Measurements from ENCODE around the gene CFAP126. TPM values are rescaled to one million over a fixed set of nuclear protein-coding genes. Genes with fewer than 3 reads are reported as not detected.
A peak's percentile ranks its signal among the peaks of the same experiment; 100 is the strongest.
"Not testable (repeated sequence)": the region's sequence is repeated elsewhere in the genome, so short reads cannot be mapped to it uniquely, and the experiment has no call there.

The CFAP126 gene
- polyA plus RNA-seq, 10 donors = 0.31 to 2.0 (median 0.50) TPM; not detected in 1

GRCh38 chr1:161382214-161383019 is 14.7 kb upstream of the CFAP126 start:
- DNase-seq = peak; percentile 48 to 66 (median 57)

DNA sequence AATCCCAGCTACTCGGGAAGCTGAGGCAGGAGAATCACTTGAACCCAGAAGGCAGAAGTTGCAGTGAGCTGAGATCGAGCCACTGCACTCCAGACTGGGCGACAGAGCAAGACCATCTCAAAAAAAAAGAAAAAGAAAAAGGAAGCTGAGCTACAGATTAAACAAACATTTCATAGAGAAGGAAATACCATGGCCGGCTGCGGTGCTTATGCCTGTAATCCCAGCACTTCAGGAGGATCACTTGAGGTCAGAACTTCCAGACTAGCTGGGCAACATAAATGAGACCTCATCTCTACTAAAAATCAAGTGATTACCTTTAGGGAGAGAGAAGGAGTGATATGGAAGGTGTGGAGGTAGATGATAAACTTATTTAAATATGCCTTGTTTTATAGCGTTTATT is 14.0 kb upstream of the CFAP126 start:
- no peak for DNase-seq

DNA sequence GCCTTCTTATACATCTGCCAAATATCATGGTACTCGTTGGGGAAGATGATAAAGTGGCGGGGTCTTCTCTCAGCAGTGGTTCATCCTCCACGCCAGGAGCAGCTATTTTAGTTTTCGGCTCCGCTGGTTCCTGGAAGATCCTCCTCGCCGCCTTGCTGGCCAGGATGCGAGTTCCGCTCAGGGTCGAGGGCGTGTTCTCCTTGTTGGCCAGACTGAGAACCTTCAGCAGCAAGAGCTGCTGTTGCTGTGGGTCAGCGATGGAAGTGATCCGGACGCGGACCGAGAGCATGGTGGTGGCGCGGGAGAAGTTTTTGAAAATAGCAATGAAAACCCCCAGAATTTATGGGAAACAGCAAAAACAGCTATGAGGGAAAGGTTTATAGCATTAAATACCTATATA is 11.4 kb upstream of the CFAP126 start:
- DNase-seq = no peak

DNA sequence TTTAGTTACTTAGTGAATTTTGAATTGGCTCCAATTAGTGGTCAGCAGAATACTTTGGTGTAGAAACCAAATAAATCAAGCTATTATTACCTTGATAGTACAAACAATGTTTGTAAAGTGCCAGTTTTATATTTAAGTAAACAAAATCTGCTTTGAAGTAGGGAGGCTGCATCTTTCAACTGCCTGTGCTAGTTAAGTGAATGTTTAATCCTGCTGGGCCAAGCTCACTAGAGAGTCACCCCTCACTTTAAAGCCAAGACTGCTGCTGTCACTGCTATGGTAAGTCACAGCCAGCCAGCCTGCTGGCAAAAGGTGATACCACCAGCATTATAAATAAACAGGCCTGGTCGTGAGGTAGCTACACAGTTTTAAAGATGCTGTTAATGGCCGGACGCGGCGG is 10.3 kb upstream of the CFAP126 start:
- DNase-seq = no peak

- DNase-seq = no peak
Measured at GRCh38 chr1:161374373-161374772, 6.7 kb upstream of the CFAP126 start.

DNA sequence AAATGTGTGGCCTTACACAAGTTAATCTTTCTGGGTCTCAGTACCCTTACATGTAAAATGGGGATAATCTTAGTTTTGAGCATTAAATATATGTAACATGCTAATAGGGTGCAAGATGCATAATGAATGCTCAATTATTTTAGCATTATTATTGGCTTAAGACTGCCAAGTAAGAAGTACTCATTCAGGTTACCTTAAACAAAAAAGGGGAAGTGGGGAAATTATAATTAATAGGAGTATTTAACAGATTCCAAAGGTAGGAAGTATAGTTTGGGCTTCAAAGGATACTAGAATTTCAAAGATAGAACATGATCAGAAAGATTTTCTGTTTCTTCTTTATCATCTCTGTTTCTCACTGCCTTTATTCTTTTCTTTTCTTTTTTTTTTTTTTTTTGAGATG is 5.8 kb upstream of the CFAP126 start:
- no peak for DNase-seq

GRCh38 chr1:161365207-161365606 is 2.5 kb downstream of the CFAP126 start:
- no peak for DNase-seq

- DNase-seq = no peak
Measured at GRCh38 chr1:161364332-161364731, 3.3 kb downstream of the CFAP126 start.

- DNase-seq = peak in 1 of 3 donors; percentile 22
Measured at GRCh38 chr1:161359291-161359690, 8.4 kb downstream of the CFAP126 start.

DNA sequence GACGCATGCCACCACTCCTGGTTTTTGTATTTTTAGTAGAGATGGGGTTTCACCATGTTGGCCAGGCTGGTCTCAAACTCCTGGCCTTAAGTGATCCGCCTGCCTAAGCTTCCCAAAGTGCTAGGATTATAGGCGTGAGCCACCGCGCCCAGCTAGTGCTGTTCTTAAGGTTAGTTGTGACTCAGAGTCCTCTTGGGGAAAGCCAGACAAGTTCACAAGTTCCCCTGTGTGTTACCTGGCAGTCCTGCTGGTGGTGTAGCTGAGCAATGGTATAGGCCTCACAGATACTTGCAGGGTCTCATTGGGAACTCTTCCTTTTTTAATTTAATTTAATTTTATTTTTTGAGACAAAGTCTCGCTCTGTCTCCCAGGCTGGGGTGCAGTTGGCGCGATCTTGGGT is 10.6 kb downstream of the CFAP126 start:
- no peak for DNase-seq

GRCh38 chr1:161351482-161351881 is 16.2 kb downstream of the CFAP126 start:
- no peak for DNase-seq

DNA sequence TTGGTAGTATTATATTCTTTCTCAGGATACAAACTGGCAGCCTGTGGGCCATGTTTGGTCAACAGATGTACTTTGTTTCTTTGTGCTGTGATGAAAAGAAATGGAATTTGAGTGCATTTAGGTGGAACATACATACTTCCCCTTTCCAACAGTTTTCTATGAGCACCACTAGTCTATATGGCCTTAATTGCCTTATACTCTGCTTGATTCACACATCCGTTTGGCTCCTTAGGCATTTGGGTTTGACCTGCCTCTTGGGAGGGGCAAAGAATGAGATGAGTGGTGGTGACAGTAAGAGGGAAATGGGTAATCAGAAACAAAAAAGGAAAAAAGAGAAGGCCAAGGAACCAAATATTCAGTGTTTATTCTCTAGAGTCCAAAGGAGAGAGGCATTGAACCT is 17.0 kb downstream of the CFAP126 start:
- no peak for DNase-seq

DNA sequence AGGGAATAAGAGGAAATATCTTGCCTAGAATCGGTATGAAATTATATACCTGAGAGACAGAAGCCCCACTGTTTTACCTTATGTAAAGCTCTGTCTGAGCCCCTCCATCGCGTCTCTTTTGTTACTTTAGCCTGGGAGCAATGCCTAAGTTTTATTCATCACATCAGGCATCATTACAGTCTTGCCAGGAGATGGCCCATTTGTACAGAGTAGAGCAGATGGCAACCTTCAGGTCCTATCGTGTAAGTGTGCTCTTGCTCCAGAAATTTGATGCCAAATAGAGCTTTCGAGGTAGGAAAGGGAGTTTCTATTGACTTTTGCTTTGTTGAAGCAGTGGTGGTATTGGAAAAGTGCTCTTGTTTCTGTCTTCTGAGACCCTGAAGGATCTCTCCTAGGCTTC is 24.9 kb downstream of the CFAP126 start:
- DNase-seq = no peak

DNA sequence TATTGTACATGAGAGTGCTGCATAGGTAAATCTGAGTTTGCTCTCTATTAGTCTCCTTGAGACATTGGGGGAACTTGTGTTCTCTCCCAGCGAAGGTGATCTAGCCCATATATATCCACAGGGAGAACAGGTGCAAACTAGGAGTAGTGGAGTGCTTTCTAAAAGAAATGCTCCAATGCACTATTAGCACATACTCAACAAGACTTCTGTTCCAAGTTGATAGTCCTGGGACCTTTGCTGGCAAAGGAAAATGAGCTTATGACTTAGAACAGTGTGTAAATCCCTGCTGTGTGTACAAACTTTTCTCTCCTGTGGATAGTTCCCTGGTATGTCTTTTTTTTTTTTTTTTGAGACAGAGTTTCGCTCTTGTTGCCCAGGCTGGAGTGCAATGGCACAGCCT is 25.5 kb downstream of the CFAP126 start:
- no peak for DNase-seq

GRCh38 chr1:161335796-161336195 is 31.9 kb downstream of the CFAP126 start:
- DNase-seq = no peak

- no peak for DNase-seq
Measured at GRCh38 chr1:161333166-161333565, 34.5 kb downstream of the CFAP126 start.

DNA sequence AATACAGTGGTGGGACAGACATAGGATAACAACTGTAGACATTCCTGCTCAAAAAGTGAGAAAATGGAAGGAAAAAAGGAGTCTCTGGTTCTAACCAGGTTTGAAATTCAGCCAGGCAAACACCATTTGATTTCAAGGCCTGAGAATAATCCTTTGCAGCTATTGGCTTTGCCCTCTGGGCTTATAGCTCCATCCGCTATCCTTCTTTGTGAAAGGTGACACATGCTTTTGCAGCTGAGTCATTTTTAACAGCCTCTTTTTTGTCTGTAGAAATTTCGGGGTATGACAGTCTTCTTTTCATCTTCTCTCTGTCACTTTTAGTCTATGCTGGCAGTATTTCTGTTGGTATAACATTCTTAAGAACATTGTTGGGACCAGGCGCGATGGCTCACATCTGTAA is 37.3 kb downstream of the CFAP126 start:
- DNase-seq = no peak

- DNase-seq = no peak
Measured at GRCh38 chr1:161324020-161324419, 43.7 kb downstream of the CFAP126 start.

DNA sequence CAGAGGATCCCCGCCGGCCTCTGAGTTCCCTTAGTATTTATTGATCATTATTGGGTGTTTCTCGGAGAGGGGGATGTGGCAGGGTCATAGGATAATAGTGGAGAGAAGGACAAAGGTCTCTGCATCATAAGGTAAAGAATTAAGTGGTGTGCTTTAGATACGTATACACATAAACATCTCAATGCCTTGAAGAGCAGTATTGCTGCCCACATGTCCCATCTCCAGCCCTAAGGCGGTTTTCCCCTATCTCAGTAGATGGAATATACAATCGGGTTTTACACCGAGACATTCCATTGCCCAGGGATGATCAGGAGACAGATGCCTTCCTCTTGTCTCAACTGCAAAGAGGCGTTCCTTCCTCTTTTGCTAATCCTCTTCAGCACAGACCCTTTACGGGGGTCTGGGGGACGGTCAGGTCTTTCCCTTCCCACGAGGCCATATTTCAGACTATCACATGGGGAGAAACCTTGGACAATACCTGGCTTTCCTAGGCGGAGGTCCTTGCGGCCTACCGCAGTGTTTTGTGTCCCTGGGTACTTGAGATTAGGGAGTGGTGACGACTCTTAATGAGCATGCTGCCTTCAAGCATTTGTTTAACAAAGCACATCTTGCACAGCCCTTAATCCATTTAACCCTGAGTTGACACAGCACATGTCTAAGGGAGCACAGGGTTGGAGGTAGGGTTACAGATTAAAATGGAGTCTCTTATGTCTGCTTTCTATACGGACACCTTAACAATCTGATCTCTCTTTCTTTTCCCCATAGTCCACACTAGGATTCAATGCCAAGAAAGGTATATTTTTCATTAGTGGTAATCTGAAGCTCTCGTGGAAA is 51.6 kb downstream of the CFAP126 start:
- DNase-seq = not testable (repeated sequence)

Data from muscle of back (tissue), 11 donors.